ENCODE results near the gene CEBPE. TPM values are rescaled to one million over a fixed set of nuclear protein-coding genes. Genes with fewer than 3 reads are reported as not detected.

The CEBPE gene
- total RNA-seq, 2 experiments from 2014 or later, result 0.45 to 0.68 TPM

GRCh38 chr14:23149745-23150144, 30.7 kb upstream of the CEBPE start:
- H3K36me3 Mint-ChIP-seq, result no peaks in the 10 kb centered on the region
- H3K4me3 Mint-ChIP-seq, result no peak overlapping the region
- H3K27me3 Mint-ChIP-seq, result peaks cover 3% of the 10 kb centered on the region
- DNase-seq, result no peak
- H3K9me3 Mint-ChIP-seq, result no peaks in the 10 kb centered on the region
- H3K27ac Mint-ChIP-seq, result no peak overlapping the region
- H3K4me1 Mint-ChIP-seq, result peaks cover 6% of the 10 kb centered on the region

GRCh38 chr14:23148591-23149249, 29.7 kb upstream of the CEBPE start:
- Mint-ChIP-seq H3K4me1 (peaks cover 1% of the 10 kb centered on the region), H3K9me3 (no peaks in the 10 kb centered on the region), H3K4me3 (no peak overlapping the region), H3K36me3 (no peaks in the 10 kb centered on the region), H3K27me3 (peaks cover 3% of the 10 kb centered on the region), H3K27ac (no peak overlapping the region)
- no peak for DNase-seq

GRCh38 chr14:23147676-23148075, 28.6 kb upstream of the CEBPE start:
- Mint-ChIP-seq H3K9me3 (no peaks in the 10 kb centered on the region), H3K4me3 (no peak overlapping the region), H3K36me3 (no peaks in the 10 kb centered on the region), H3K27ac (no peak overlapping the region), H3K4me1 (no peaks in the 10 kb centered on the region), H3K27me3 (peaks cover 3% of the 10 kb centered on the region)
- DNase-seq, result no peak

- H3K4me1 Mint-ChIP-seq, result no peaks in the 10 kb centered on the region
- H3K36me3 Mint-ChIP-seq, result no peaks in the 10 kb centered on the region
- no peaks in the 10 kb centered on the region for H3K9me3 Mint-ChIP-seq
- no peak overlapping the region for H3K27ac Mint-ChIP-seq
- H3K27me3 Mint-ChIP-seq, result peaks cover 3% of the 10 kb centered on the region
- no peak overlapping the region for H3K4me3 Mint-ChIP-seq
- DNase-seq, result no peak
These were observed 27.9 kb upstream of the CEBPE start for GRCh38 chr14:23146980-23147379.

- Mint-ChIP-seq H3K36me3 (no peaks in the 10 kb centered on the region), H3K9me3 (no peaks in the 10 kb centered on the region), H3K27ac (no peak overlapping the region), H3K27me3 (peaks cover 3% of the 10 kb centered on the region), H3K4me3 (no peak overlapping the region), H3K4me1 (no peaks in the 10 kb centered on the region)
- no peak for DNase-seq
These were observed 27.4 kb upstream of the CEBPE start for GRCh38 chr14:23146351-23146910.

- Mint-ChIP-seq H3K9me3 (no peaks in the 10 kb centered on the region), H3K27me3 (peaks cover 3% of the 10 kb centered on the region), H3K27ac (no peak overlapping the region), H3K4me1 (no peaks in the 10 kb centered on the region), H3K4me3 (no peak overlapping the region), H3K36me3 (no peaks in the 10 kb centered on the region)
- no peak for DNase-seq
These were observed 26.8 kb upstream of the CEBPE start for GRCh38 chr14:23145794-23146350.

- H3K4me3 Mint-ChIP-seq, result no peak overlapping the region
- H3K9me3 Mint-ChIP-seq, result no peaks in the 10 kb centered on the region
- no peaks in the 10 kb centered on the region for H3K36me3 Mint-ChIP-seq
- DNase-seq, result no peak
- no peak overlapping the region for H3K27ac Mint-ChIP-seq
- H3K4me1 Mint-ChIP-seq, result no peaks in the 10 kb centered on the region
- no peaks in the 10 kb centered on the region for H3K27me3 Mint-ChIP-seq
These were observed 24.9 kb upstream of the CEBPE start for GRCh38 chr14:23143911-23144310.

GRCh38 chr14:23142826-23143225, 23.8 kb upstream of the CEBPE start:
- Mint-ChIP-seq H3K4me1 (no peaks in the 10 kb centered on the region), H3K27ac (no peak overlapping the region), H3K36me3 (no peaks in the 10 kb centered on the region), H3K27me3 (no peaks in the 10 kb centered on the region), H3K4me3 (no peak overlapping the region), H3K9me3 (no peaks in the 10 kb centered on the region)
- DNase-seq, result no peak

- DNase-seq, result no peak
- H3K36me3 Mint-ChIP-seq, result no peaks in the 10 kb centered on the region
- H3K4me1 Mint-ChIP-seq, result no peaks in the 10 kb centered on the region
- no peaks in the 10 kb centered on the region for H3K9me3 Mint-ChIP-seq
- H3K27me3 Mint-ChIP-seq, result no peaks in the 10 kb centered on the region
- H3K27ac Mint-ChIP-seq, result no peak overlapping the region
- no peak overlapping the region for H3K4me3 Mint-ChIP-seq
These were observed 22.8 kb upstream of the CEBPE start for GRCh38 chr14:23141706-23142444.

- Mint-ChIP-seq H3K4me3 (no peak overlapping the region), H3K36me3 (no peaks in the 10 kb centered on the region), H3K4me1 (no peaks in the 10 kb centered on the region), H3K27ac (no peak overlapping the region), H3K9me3 (no peaks in the 10 kb centered on the region), H3K27me3 (no peaks in the 10 kb centered on the region)
- no peak for DNase-seq
These were observed 21.3 kb upstream of the CEBPE start for GRCh38 chr14:23140371-23140770.

GRCh38 chr14:23139874-23140273, 20.8 kb upstream of the CEBPE start:
- H3K36me3 Mint-ChIP-seq, result no peaks in the 10 kb centered on the region
- no peak overlapping the region for H3K27ac Mint-ChIP-seq
- H3K27me3 Mint-ChIP-seq, result no peaks in the 10 kb centered on the region
- no peak overlapping the region for H3K4me3 Mint-ChIP-seq
- no peaks in the 10 kb centered on the region for H3K9me3 Mint-ChIP-seq
- no peak for DNase-seq
- no peaks in the 10 kb centered on the region for H3K4me1 Mint-ChIP-seq

GRCh38 chr14:23137813-23138535, 18.9 kb upstream of the CEBPE start:
- no peaks in the 10 kb centered on the region for H3K9me3 Mint-ChIP-seq
- H3K36me3 Mint-ChIP-seq, result no peaks in the 10 kb centered on the region
- DNase-seq, result no peak
- no peak overlapping the region for H3K27ac Mint-ChIP-seq
- no peaks in the 10 kb centered on the region for H3K27me3 Mint-ChIP-seq
- H3K4me3 Mint-ChIP-seq, result no peak overlapping the region
- H3K4me1 Mint-ChIP-seq, result no peaks in the 10 kb centered on the region

GRCh38 chr14:23137192-23137812, 18.2 kb upstream of the CEBPE start:
- no peak for DNase-seq
- Mint-ChIP-seq H3K27ac (no peak overlapping the region), H3K27me3 (no peaks in the 10 kb centered on the region), H3K36me3 (no peaks in the 10 kb centered on the region), H3K9me3 (no peaks in the 10 kb centered on the region), H3K4me3 (no peak overlapping the region), H3K4me1 (no peaks in the 10 kb centered on the region)

GRCh38 chr14:23136566-23137133, 17.6 kb upstream of the CEBPE start:
- DNase-seq, result no peak

More at GRCh38 chr14:23136566-23137133, 17.6 kb upstream of the CEBPE start:
- H3K4me3 Mint-ChIP-seq, result no peak overlapping the region
- no peaks in the 10 kb centered on the region for H3K9me3 Mint-ChIP-seq
- H3K27ac Mint-ChIP-seq, result no peak overlapping the region
- H3K36me3 Mint-ChIP-seq, result no peaks in the 10 kb centered on the region
- no peaks in the 10 kb centered on the region for H3K27me3 Mint-ChIP-seq
- H3K4me1 Mint-ChIP-seq, result no peaks in the 10 kb centered on the region

All from activated naive CD8-positive, alpha-beta T cell treated with anti-CD3 and anti-CD28 coated beads for 36 hours (primary cell).